HG03432 (cell line): ENCODE data around the gene FGF23.

Experiments used
- ATAC-seq: cut with Tn5 transposase; IDR thresholded peaks from one replicate; pipeline ENCODE4 v1.9.1; 2021; ENCODE audit warnings: mild to moderate bottlenecking, moderate library complexity; ENCODE audit not compliant: unreplicated experiment

The FGF23 gene

GRCh38 chr12:4386801-4387200 lies 7.3 kb upstream of the FGF23 start:
- ATAC-seq: no peak

GRCh38 chr12:4383304-4383865 lies 3.9 kb upstream of the FGF23 start:
- ATAC-seq: no peak

GRCh38 chr12:4380332-4380731 lies 820 bp upstream of the FGF23 start:
- ATAC-seq: no peak

- ATAC-seq: no peak
Observed at GRCh38 chr12:4378772-4379171, 740 bp downstream of the FGF23 start.

- ATAC-seq: no peak
Observed at GRCh38 chr12:4375449-4375848, 4.1 kb downstream of the FGF23 start.

- ATAC-seq: no peak
Observed at GRCh38 chr12:4372653-4373052, 6.9 kb downstream of the FGF23 start.

- no peak for ATAC-seq
Observed at GRCh38 chr12:4370265-4370664, 9.2 kb downstream of the FGF23 start.

GRCh38 chr12:4369548-4369947 lies 10.0 kb downstream of the FGF23 start:
- ATAC-seq: no peak

- ATAC-seq: no peak
Observed at GRCh38 chr12:4366090-4366489, 13.4 kb downstream of the FGF23 start.

- ATAC-seq: no peak
Observed at GRCh38 chr12:4356041-4356327, 23.5 kb downstream of the FGF23 start.

GRCh38 chr12:4355156-4356040 lies 24.1 kb downstream of the FGF23 start:
- ATAC-seq: no peak

- no peak for ATAC-seq
Observed at GRCh38 chr12:4353785-4354208, 25.7 kb downstream of the FGF23 start.

GRCh38 chr12:4346931-4347330 lies 32.6 kb downstream of the FGF23 start:
- no peak for ATAC-seq

GRCh38 chr12:4331842-4332241 lies 47.7 kb downstream of the FGF23 start:
- ATAC-seq: no peak

GRCh38 chr12:4331221-4331620 lies 48.3 kb downstream of the FGF23 start:
- no peak for ATAC-seq

- ATAC-seq: no peak
Observed at GRCh38 chr12:4330203-4330602, 49.3 kb downstream of the FGF23 start.

GRCh38 chr12:4327293-4327692 lies 52.2 kb downstream of the FGF23 start:
- ATAC-seq: no peak

GRCh38 chr12:4325966-4326365 lies 53.5 kb downstream of the FGF23 start:
- ATAC-seq: no peak

- no peak for ATAC-seq
Observed at GRCh38 chr12:4324366-4324765, 55.1 kb downstream of the FGF23 start.

GRCh38 chr12:4323396-4323795 lies 56.1 kb downstream of the FGF23 start:
- no peak for ATAC-seq

GRCh38 chr12:4322726-4323125 lies 56.8 kb downstream of the FGF23 start:
- no peak for ATAC-seq

GRCh38 chr12:4320853-4321701 lies 58.4 kb downstream of the FGF23 start, which contains the start of gene TIGAR:
TIGAR (plus strand) TSS chr12:4321213; CDS start chr12:4321272, 59 bp downstream.
- ATAC-seq: peak; percentile 97
